Measurements from ENCODE around the gene LHFPL3.

DNA sequence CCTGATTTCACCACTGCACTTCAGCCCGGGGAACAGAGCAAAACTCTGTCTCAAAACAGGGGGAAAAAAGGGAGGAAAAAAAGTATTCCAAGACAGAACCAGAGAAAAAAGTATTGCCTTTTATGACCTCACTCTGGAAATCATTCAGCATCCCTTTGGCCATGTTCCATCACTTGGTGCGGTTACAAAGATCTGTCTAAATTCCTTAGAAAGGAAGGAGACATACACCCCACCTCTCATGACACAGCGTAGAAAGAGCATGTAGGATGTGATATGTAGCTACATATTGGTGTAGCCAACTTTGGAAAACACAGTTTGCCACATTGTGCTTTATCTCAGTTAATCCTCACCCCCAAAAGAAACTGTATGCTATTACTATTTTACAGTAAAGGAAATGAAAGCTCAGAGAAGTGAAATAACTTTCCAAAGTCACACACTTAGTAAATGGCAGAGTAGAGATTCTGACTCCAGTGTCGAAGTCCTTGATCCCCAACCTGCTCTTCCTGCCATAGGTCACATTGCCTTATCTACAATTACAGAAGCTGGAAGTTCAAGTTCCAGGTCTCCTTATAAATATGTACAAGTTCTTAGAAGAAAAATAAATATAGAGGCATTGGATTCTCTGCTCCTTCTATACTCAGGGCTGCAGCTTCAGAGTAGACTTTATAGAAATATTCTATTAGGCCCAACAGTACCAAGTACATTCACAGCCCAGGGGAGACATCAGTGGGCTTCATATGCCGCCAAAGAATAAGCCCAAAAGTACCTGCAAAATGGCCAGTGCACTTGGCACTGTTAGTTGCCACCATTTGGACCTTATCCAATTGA lies 594.0 kb downstream of the LHFPL3 start:
- TF ChIP-seq, protein P1, sequence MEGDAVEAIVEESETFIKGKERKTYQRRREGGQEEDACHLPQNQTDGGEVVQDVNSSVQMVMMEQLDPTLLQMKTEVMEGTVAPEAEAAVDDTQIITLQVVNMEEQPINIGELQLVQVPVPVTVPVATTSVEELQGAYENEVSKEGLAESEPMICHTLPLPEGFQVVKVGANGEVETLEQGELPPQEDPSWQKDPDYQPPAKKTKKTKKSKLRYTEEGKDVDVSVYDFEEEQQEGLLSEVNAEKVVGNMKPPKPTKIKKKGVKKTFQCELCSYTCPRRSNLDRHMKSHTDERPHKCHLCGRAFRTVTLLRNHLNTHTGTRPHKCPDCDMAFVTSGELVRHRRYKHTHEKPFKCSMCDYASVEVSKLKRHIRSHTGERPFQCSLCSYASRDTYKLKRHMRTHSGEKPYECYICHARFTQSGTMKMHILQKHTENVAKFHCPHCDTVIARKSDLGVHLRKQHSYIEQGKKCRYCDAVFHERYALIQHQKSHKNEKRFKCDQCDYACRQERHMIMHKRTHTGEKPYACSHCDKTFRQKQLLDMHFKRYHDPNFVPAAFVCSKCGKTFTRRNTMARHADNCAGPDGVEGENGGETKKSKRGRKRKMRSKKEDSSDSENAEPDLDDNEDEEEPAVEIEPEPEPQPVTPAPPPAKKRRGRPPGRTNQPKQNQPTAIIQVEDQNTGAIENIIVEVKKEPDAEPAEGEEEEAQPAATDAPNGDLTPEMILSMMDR (IDR thresholded peaks at IDR 0.05): no peak
- TF ChIP-seq EZH2 (IDR thresholded peaks at IDR 0.05; ENCODE audit: borderline replicate concordance, insufficient read depth, low read depth, low read length, poor library complexity, severe bottlenecking): no peak

Data from B cell (primary cell).